GM12878 (cell line): ENCODE data around the gene LPIN2. TPM values are rescaled to one million over a fixed set of nuclear protein-coding genes. Genes with fewer than 3 reads are reported as not detected.

Source experiments
- ATAC-seq: fragments of 200-7000 bp; cut with Tn5 transposase; 3 replicates; pipeline ENCODE4 v1.9.1; 2020; ENCODE audit warnings: mild to moderate bottlenecking, moderate library complexity
- BruUV-seq: library from RNA; stranded (reverse); fragments of 400-500 nt; replicated peaks from 2 replicates; lab custom pipeline; 2021; lab: Mats Ljungman, UMichigan
- CTCF ChIA-PET: fragments of 300-600 bp; sonication (Branson Sonifier 250); formaldehyde crosslinking; extraction: SDS; loops from one replicate; lab custom pipeline; 2021; ENCODE audit warnings: inconsistent platforms; lab: Yijun Ruan, JAX
- POLR2A ChIA-PET: fragments of 350-600 bp; formaldehyde crosslinking; extraction: SDS; loops from one replicate; lab custom pipeline; 2021; ENCODE audit warnings: inconsistent platforms; lab: Charles Lee
- RAD21 ChIA-PET: fragments of 300-600 bp; sonication (Branson Sonifier 250); formaldehyde crosslinking; loops from one replicate; lab custom pipeline; 2023; ENCODE audit warnings: antibody characterized with exemption; ENCODE audit not compliant: unreplicated experiment; lab: Charles Lee
- SMC1A ChIA-PET: fragments of 300-600 bp; sonication (Branson Sonifier 250); formaldehyde crosslinking; loops from one replicate; lab custom pipeline; 2023; ENCODE audit not compliant: unreplicated experiment, uncharacterized antibody; lab: Charles Lee
- DNase-seq: peaks from one replicate; pipeline ENCODE4 v3.0.0-alpha.2; 2011; ENCODE audit warnings: low read depth, low spot score
- FAIRE-seq: peaks from 3 replicates; lab custom pipeline; 2011; peaks lifted over from hg19 to GRCh38; lab: Jason Lieb, UNC
- H2AFZ ChIP-seq: 2 replicates; pipeline ENCODE4 v1.6.0; 2011; ENCODE audit warnings: low read depth, low read length, control low read depth; ENCODE audit not compliant: control insufficient read depth
- H3K27ac ChIP-seq: 2 replicates; pipeline ENCODE4 v1.5.1; 2011; ENCODE audit warnings: control low read depth; ENCODE audit not compliant: control insufficient read depth, insufficient read depth
- H3K27me3 ChIP-seq, 2 experiments: replicated peaks in 1 of 2; 2 replicates each; pipeline versions ENCODE4 v1.6.0 to v1.6.1; 2011; ENCODE audit warnings: low read length in 1 of 2; ENCODE audit not compliant: control insufficient read depth in 2 of 2, insufficient read depth in 2 of 2
- H3K36me3 ChIP-seq, 2 experiments: 2 replicates each; pipeline ENCODE4 v1.5.1; 2011; ENCODE audit warnings: low read length in 1 of 2; ENCODE audit not compliant: control insufficient read depth in 2 of 2, insufficient read depth in 2 of 2
- H3K4me1 ChIP-seq: 2 replicates; pipeline ENCODE4 v1.6.1; 2011; ENCODE audit warnings: mild to moderate bottlenecking, low read length, moderate library complexity, mixed read lengths; ENCODE audit not compliant: control insufficient read depth, insufficient read depth
- H3K4me2 ChIP-seq: 2 replicates; pipeline ENCODE4 v1.6.0; 2011; ENCODE audit warnings: control low read depth; ENCODE audit not compliant: control insufficient read depth, insufficient read depth
- H3K4me3 ChIP-seq: fragments of 200-600 bp; sonication (generic); 2 replicates; pipeline ENCODE4 v1.5.1; 2016
- H3K79me2 ChIP-seq: 2 replicates; pipeline ENCODE4 v1.6.0; 2011; ENCODE audit warnings: low read length; ENCODE audit not compliant: control insufficient read depth, insufficient read depth
- H3K9ac ChIP-seq: 2 replicates; pipeline ENCODE4 v1.8.0; 2011; ENCODE audit warnings: low read length, control low read depth, mixed read lengths; ENCODE audit not compliant: control insufficient read depth, insufficient read depth
- H3K9me3 ChIP-seq: replicated peaks from 3 replicates; pipeline ENCODE4 v1.5.1; 2011; ENCODE audit warnings: mild to moderate bottlenecking, low read length; ENCODE audit not compliant: control insufficient read depth, insufficient read depth
- H4K20me1 ChIP-seq: 2 replicates; pipeline ENCODE4 v1.6.0; 2011; ENCODE audit not compliant: control insufficient read depth, insufficient read depth
- E2F4 ChIP-seq: IDR thresholded peaks from 2 replicates; pipeline ENCODE4 v1.6.1; 2012; ENCODE audit warnings: low read depth, low read length, improper control_type of control experiment
- KDM1A ChIP-seq: fragments of 200-600 bp; sonication (generic); IDR thresholded peaks from 2 replicates; pipeline ENCODE4 v1.6.1; 2016; ENCODE audit warnings: borderline replicate concordance
- MYC ChIP-seq: IDR thresholded peaks from 2 replicates; pipeline ENCODE4 v1.6.1; 2011; ENCODE audit warnings: mild to moderate bottlenecking, low read length, moderate library complexity, inconsistent platforms; ENCODE audit not compliant: insufficient read depth, insufficient replicate concordance, insufficient read length, severe bottlenecking
- NFIC ChIP-seq: IDR thresholded peaks from 2 replicates; pipeline ENCODE4 v1.6.1; 2012; ENCODE audit warnings: low read depth, mild to moderate bottlenecking, inconsistent platforms, low read length, moderate library complexity
- NR2C2 ChIP-seq: IDR thresholded peaks from 2 replicates; pipeline ENCODE4 v1.6.1; 2011; ENCODE audit warnings: borderline replicate concordance, low read depth; ENCODE audit not compliant: control insufficient read depth, insufficient read length
- NRF1 ChIP-seq: conservative IDR thresholded peaks from 2 replicates; pipeline ENCODE4 v1.6.1; 2011; ENCODE audit warnings: mild to moderate bottlenecking, low read depth, low read length, improper control_type of control experiment
- SMAD1 ChIP-seq: fragments of 450-650 bp; IDR thresholded peaks from 2 replicates; pipeline ENCODE4 v1.6.1; 2018; ENCODE audit warnings: mild to moderate bottlenecking, low read depth; ENCODE audit not compliant: partially characterized antibody
- TCF3 ChIP-seq: IDR thresholded peaks from 2 replicates; pipeline ENCODE4 v1.6.1; 2012; ENCODE audit warnings: low read depth, mild to moderate bottlenecking, low read length, borderline replicate concordance; ENCODE audit not compliant: insufficient read depth
- YBX1 ChIP-seq: fragments of 450-650 bp; IDR thresholded peaks from 2 replicates; pipeline ENCODE4 v1.6.1; 2016; ENCODE audit warnings: antibody characterized with exemption
- WGBS: methylation state at CpG from one replicate; pipeline ENCODE4 v1.1.6; 2016; ENCODE audit warnings: low lambda C conversion rate; ENCODE audit not compliant: insufficient replicate concordance, insufficient coverage; ENCODE audit errors: missing lambda C conversion rate; 5-methylcytosine and 5-hydroxymethylcytosine counted together
- in situ Hi-C: fragments of 300-500 bp; cut with MboI; formaldehyde crosslinking; loops from 9 replicates; pipeline ENCODE4 v1.14.3; 2018; ENCODE audit warnings: mixed read lengths
- intact Hi-C: fragments of 100-400 bp; cut with micrococcal nuclease; formaldehyde crosslinking; loops from one replicate; pipeline ENCODE4 v1.14.2; 2022; ENCODE audit not compliant: unreplicated experiment
- polyA plus RNA-seq, 11 experiments: library from polyadenylated mRNA; depleted of rRNA in 4 of 11; unstranded in 6 of 11; stranded (reverse) in 5 of 11; fragments of >200 nt; fragmentation: Nextera tagmentation in 4 of 11; fragmentation: Illumina TruSeq in 1 of 11; extraction: Ambion mirVana in 4 of 11; extraction: Trizol in 1 of 11; gene quantifications; 1 replicate in 1 of 11; 2 replicates in 10 of 11; pipeline versions ENCODE4 v1.2.1 to v1.2.3, GENCODE V29; 2011 to 2016; ENCODE audit warnings: inconsistent platforms in 2 of 11, missing spikeins in 2 of 11, low read depth in 1 of 11
- total RNA-seq, 4 experiments: library from RNA; depleted of rRNA in 3 of 4; stranded (reverse); fragments of >200 nt in 3 of 4; fragmentation: Illumina TruSeq in 1 of 4; extraction: Trizol in 1 of 4; gene quantifications; 2 replicates each; pipeline versions ENCODE4 v1.2.1 to v1.2.3, GENCODE V29; 2013 to 2021
- TF ChIP-seq, protein P1 (sequence below): fragments of 450-650 bp; IDR thresholded peaks from 2 replicates; pipeline ENCODE4 v1.6.1; 2017; ENCODE audit warnings: mild to moderate bottlenecking, moderate library complexity
- TF ChIP-seq, protein P2 (sequence below): fragments of 450-650 bp; IDR thresholded peaks from 2 replicates; pipeline ENCODE4 v1.6.1; 2016; ENCODE audit warnings: mild to moderate bottlenecking, moderate library complexity, borderline replicate concordance

The LPIN2 gene
- total and polyA plus RNA-seq, 10 of the 15 experiments (the other 5 are each of a cell fraction or from before 2014, with no cell fraction given), result 4.1 to 28.0 (median 15.9) TPM

DNA sequence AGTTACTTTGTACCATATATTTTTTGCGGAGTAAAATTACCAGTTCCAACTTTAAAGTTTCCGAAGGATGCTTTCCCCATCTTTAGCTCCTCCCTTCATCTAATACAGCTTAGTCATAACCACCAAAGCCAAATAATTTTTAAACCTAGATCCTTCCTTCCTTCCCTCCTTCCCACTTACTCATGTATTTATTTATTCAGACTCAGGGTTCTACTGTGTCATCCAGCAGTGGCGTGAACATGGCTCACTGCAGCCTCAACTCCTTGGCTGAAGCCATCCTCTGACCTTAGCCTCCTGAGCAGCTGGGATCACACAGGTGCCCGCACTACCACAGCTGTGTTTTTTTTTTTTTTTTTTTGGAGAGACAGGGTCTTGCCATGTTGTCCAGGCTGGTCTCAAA lies 4.4 kb downstream of the LPIN2 start (continued):
- TF ChIP-seq E2F4, result no peak
- TF ChIP-seq NFIC, result no peak
- TF ChIP-seq NRF1, result no peak
- TF ChIP-seq MYC, result no peak
- TF ChIP-seq SMAD1, result no peak
- no peak for TF ChIP-seq YBX1
- no peak for TF ChIP-seq NR2C2

GRCh38 chr18:3007491-3007890 lies 5.5 kb downstream of the LPIN2 start:
- DNase-seq, result no peak
- Histone ChIP-seq H3K4me2 (no peak overlapping the region), H3K36me3 (no peaks in the 10 kb centered on the region; a peak in 1 of 4 replicates), H3K27me3 (no peaks in the 10 kb centered on the region), H3K4me3 (no peak overlapping the region), H3K9ac (no peak overlapping the region), H3K9me3 (peaks cover 5% of the 10 kb centered on the region; the same call in 1 of the 3 replicates), H3K4me1 (peaks cover 6% of the 10 kb centered on the region), H2AFZ (no peak overlapping the region), H3K27ac (no peak overlapping the region), H4K20me1 (no peaks in the 10 kb centered on the region), H3K79me2 (peaks cover 25% of the 10 kb centered on the region)
- POLR2A ChIA-PET, result interaction anchor here (0.5 to 1.5 kb wide), 3 partner anchors 9 to 295 kb away, joined by 3 to 4 read pairs (median 3); no protein-coding TSS in a partner anchor
- in situ Hi-C loops, result no loop called here
- FAIRE-seq, result no peak
- SMC1A ChIA-PET, result interaction anchor here (0.6 to 1.8 kb wide), 7 partner anchors 9 to 173 kb away, joined by 3 to 7 read pairs (median 4); no protein-coding TSS in a partner anchor
- no TSS peak for BruUV-seq
- no peak for ATAC-seq
- RAD21 ChIA-PET, result interaction anchor here (0.8 to 1.8 kb wide), 3 partner anchors 9 to 12 kb away, joined by 3 to 7 read pairs (median 3); no protein-coding TSS in a partner anchor
- 67% methylated on average over 3 of the region's 3 CpGs for WGBS
- intact Hi-C loops, result loop anchor here (5.0 kb wide), 1 partner anchor 70 kb away; no protein-coding TSS in a partner anchor
- CTCF ChIA-PET, result interaction anchor here (0.6 to 2.2 kb wide), 11 partner anchors 13 to 238 kb away, joined by 3 to 8 read pairs (median 5); no protein-coding TSS in a partner anchor
- no peak for TF ChIP-seq KDM1A
- TF ChIP-seq, protein P1, sequence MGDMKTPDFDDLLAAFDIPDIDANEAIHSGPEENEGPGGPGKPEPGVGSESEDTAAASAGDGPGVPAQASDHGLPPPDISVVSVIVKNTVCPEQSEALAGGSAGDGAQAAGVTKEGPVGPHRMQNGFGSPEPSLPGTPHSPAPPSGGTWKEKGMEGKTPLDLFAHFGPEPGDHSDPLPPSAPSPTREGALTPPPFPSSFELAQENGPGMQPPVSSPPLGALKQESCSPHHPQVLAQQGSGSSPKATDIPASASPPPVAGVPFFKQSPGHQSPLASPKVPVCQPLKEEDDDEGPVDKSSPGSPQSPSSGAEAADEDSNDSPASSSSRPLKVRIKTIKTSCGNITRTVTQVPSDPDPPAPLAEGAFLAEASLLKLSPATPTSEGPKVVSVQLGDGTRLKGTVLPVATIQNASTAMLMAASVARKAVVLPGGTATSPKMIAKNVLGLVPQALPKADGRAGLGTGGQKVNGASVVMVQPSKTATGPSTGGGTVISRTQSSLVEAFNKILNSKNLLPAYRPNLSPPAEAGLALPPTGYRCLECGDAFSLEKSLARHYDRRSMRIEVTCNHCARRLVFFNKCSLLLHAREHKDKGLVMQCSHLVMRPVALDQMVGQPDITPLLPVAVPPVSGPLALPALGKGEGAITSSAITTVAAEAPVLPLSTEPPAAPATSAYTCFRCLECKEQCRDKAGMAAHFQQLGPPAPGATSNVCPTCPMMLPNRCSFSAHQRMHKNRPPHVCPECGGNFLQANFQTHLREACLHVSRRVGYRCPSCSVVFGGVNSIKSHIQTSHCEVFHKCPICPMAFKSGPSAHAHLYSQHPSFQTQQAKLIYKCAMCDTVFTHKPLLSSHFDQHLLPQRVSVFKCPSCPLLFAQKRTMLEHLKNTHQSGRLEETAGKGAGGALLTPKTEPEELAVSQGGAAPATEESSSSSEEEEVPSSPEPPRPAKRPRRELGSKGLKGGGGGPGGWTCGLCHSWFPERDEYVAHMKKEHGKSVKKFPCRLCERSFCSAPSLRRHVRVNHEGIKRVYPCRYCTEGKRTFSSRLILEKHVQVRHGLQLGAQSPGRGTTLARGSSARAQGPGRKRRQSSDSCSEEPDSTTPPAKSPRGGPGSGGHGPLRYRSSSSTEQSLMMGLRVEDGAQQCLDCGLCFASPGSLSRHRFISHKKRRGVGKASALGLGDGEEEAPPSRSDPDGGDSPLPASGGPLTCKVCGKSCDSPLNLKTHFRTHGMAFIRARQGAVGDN, result no peak
- TF ChIP-seq, protein P2, sequence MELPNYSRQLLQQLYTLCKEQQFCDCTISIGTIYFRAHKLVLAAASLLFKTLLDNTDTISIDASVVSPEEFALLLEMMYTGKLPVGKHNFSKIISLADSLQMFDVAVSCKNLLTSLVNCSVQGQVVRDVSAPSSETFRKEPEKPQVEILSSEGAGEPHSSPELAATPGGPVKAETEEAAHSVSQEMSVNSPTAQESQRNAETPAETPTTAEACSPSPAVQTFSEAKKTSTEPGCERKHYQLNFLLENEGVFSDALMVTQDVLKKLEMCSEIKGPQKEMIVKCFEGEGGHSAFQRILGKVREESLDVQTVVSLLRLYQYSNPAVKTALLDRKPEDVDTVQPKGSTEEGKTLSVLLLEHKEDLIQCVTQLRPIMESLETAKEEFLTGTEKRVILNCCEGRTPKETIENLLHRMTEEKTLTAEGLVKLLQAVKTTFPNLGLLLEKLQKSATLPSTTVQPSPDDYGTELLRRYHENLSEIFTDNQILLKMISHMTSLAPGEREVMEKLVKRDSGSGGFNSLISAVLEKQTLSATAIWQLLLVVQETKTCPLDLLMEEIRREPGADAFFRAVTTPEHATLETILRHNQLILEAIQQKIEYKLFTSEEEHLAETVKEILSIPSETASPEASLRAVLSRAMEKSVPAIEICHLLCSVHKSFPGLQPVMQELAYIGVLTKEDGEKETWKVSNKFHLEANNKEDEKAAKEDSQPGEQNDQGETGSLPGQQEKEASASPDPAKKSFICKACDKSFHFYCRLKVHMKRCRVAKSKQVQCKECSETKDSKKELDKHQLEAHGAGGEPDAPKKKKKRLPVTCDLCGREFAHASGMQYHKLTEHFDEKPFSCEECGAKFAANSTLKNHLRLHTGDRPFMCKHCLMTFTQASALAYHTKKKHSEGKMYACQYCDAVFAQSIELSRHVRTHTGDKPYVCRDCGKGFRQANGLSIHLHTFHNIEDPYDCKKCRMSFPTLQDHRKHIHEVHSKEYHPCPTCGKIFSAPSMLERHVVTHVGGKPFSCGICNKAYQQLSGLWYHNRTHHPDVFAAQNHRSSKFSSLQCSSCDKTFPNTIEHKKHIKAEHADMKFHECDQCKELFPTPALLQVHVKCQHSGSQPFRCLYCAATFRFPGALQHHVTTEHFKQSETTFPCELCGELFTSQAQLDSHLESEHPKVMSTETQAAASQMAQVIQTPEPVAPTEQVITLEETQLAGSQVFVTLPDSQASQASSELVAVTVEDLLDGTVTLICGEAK, result no peak
- TF ChIP-seq TCF3, result no peak
